Measurements from ENCODE around the gene CERK.

- no peak for TF ChIP-seq SIN3A (IDR thresholded peaks at IDR 0.05; ENCODE audit: borderline replicate concordance, insufficient read depth, low read length)
- TF ChIP-seq POLR2AphosphoS5 (IDR thresholded peaks at IDR 0.05; ENCODE audit: low read depth, low read length) = no peak
- TF ChIP-seq TAF1 (IDR thresholded peaks at IDR 0.05; ENCODE audit: borderline replicate concordance, insufficient read depth, low read length) = no peak
These were observed 59.9 kb downstream of the CERK start for GRCh38 chr22:46678003-46678657.

Data from PFSK-1 (cell line).